ENCODE data around the gene PTPN4.

PTPN4 gene

DNA sequence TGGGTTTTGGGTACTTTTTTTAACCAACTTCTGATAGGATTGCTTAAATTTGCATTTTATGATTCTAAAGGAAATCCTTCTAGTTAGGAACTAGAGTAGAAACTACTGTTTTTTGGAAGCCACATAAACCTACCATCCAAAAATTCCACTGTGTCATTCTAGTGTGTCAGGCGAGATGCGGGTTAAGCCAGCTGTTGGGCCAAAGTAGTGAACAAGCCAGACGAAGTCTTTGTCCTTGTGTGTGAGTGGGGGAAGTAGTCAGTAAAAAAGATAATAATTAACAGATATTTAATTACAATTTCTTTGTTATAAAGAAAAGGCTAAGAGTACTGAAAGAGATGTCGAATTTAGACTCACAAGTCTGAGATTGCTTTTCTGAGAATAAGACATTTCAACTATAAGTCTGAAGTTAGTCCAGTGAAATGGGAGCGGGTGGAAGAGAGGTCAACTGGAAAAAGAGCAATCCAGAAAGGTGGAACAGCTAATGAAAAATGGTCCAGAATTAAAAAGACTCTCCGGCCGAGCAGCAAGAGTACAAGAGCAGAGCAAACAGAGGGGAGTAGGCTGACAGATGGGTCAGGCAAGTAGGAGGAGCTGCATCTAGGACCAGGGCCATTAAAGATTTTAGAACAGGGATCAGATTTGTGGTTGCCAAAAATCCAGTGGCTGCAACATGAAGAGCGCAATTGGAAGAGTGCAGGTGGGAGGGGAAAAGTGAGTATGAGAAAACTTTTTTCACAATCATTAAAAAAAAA is 254.7 kb downstream of the PTPN4 start:
- Histone ChIP-seq H3K4me2 (ENCODE audit: low read depth, low read length, poor library complexity, severe bottlenecking) (peak overlapping the region; percentile 68), H3K4me3 (ENCODE audit: low read length, poor library complexity, severe bottlenecking) (peak overlapping the region; percentile 87), H3F3A (ENCODE audit: low read depth) (no peaks in the 10 kb centered on the region), H2AFZ (ENCODE audit: low read length) (no peak overlapping the region), H4K20me1 (ENCODE audit: insufficient read depth, low read length, poor library complexity, severe bottlenecking) (peaks cover 9% of the 10 kb centered on the region), H3K79me2 (ENCODE audit: insufficient read depth, low read length) (peaks cover 14% of the 10 kb centered on the region), H3K27me3 (ENCODE audit: insufficient read depth, low read length, poor library complexity, severe bottlenecking) (no peaks in the 10 kb centered on the region), H3K9me3 (ENCODE audit: insufficient read depth, low read depth, low read length) (no peaks in the 10 kb centered on the region), H3K9ac (ENCODE audit: low read depth, low read length, poor library complexity, severe bottlenecking) (no peak overlapping the region), H3K9me2 (replicated peaks; ENCODE audit: low read depth, low read length) (no peaks in the 10 kb centered on the region), H3K36me3 (ENCODE audit: insufficient read depth, low read length) (no peaks in the 10 kb centered on the region), H3K4me1 (ENCODE audit: insufficient read depth, low read length, poor library complexity, severe bottlenecking) (peaks cover 11% of the 10 kb centered on the region)
- TF ChIP-seq, protein P1, sequence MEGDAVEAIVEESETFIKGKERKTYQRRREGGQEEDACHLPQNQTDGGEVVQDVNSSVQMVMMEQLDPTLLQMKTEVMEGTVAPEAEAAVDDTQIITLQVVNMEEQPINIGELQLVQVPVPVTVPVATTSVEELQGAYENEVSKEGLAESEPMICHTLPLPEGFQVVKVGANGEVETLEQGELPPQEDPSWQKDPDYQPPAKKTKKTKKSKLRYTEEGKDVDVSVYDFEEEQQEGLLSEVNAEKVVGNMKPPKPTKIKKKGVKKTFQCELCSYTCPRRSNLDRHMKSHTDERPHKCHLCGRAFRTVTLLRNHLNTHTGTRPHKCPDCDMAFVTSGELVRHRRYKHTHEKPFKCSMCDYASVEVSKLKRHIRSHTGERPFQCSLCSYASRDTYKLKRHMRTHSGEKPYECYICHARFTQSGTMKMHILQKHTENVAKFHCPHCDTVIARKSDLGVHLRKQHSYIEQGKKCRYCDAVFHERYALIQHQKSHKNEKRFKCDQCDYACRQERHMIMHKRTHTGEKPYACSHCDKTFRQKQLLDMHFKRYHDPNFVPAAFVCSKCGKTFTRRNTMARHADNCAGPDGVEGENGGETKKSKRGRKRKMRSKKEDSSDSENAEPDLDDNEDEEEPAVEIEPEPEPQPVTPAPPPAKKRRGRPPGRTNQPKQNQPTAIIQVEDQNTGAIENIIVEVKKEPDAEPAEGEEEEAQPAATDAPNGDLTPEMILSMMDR (conservative IDR thresholded peaks at IDR 0.05; ENCODE audit: low read length) = no peak
- no peak for TF ChIP-seq EZH2phosphoT487 (IDR thresholded peaks at IDR 0.05; ENCODE audit: borderline replicate concordance)

DNA sequence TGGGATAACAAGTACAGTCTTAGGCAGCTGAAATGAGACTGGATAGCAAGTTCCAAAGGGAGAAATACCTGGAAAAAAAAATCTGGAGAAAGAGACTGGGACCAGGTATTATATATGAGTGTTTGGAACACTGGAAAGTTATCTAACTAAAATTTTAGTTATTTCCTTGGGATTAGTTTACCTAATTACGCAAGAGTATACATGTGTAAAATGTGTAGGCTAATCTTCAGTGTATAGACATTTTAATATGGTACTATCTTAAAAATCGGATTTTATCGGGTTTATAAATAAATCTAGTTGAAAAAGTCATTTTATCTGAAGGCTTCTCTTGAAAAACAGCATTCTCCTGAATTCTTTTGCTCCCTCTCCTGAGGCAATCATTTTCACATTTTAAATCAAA is 257.1 kb downstream of the PTPN4 start:
- peaks cover 9% of the 10 kb centered on the region for H4K20me1 ChIP-seq (ENCODE audit: insufficient read depth, low read length, poor library complexity, severe bottlenecking)
- H3K36me3 ChIP-seq (ENCODE audit: insufficient read depth, low read length) = no peaks in the 10 kb centered on the region
- no peaks in the 10 kb centered on the region for H3K9me3 ChIP-seq (ENCODE audit: insufficient read depth, low read depth, low read length)
- no peak overlapping the region for H3K9ac ChIP-seq (ENCODE audit: low read depth, low read length, poor library complexity, severe bottlenecking)
- no peaks in the 10 kb centered on the region for H3K27me3 ChIP-seq (ENCODE audit: insufficient read depth, low read length, poor library complexity, severe bottlenecking)
- H3K9me2 ChIP-seq (replicated peaks; ENCODE audit: low read depth, low read length) = no peaks in the 10 kb centered on the region
- no peak for TF ChIP-seq EZH2phosphoT487 (IDR thresholded peaks at IDR 0.05; ENCODE audit: borderline replicate concordance)
- TF ChIP-seq, protein P1 (conservative IDR thresholded peaks at IDR 0.05; ENCODE audit: low read length) = no peak
- no peak overlapping the region for H2AFZ ChIP-seq (ENCODE audit: low read length)
- H3K79me2 ChIP-seq (ENCODE audit: insufficient read depth, low read length) = peaks cover 14% of the 10 kb centered on the region
- peak overlapping the region; percentile 8 for H3K4me2 ChIP-seq (ENCODE audit: low read depth, low read length, poor library complexity, severe bottlenecking)
- H3K4me3 ChIP-seq (ENCODE audit: low read length, poor library complexity, severe bottlenecking) = no peak overlapping the region
- H3F3A ChIP-seq (ENCODE audit: low read depth) = no peaks in the 10 kb centered on the region
- peaks cover 11% of the 10 kb centered on the region for H3K4me1 ChIP-seq (ENCODE audit: insufficient read depth, low read length, poor library complexity, severe bottlenecking)

DNA sequence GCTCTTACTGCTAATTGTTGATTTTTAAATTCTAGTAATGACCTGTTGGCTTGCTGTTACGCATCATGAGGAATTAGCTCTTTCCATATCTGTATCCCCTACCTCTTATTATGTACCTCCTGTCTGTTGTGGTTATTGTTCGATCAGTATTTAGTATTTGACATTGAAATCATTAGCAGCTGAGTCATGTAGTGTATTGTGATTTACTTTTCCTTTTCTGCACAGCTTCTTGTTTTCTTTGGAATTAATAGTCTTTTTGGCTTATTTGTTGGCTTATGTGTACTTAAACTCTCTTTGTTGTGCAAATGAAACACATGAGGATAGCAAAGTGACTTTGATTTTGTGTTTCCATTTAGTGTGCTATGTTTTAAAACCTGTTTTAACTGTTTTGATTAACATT is 257.5 kb downstream of the PTPN4 start:
- Histone ChIP-seq H3K79me2 (ENCODE audit: insufficient read depth, low read length) (peaks cover 14% of the 10 kb centered on the region), H3K9ac (ENCODE audit: low read depth, low read length, poor library complexity, severe bottlenecking) (no peak overlapping the region), H3K27me3 (ENCODE audit: insufficient read depth, low read length, poor library complexity, severe bottlenecking) (no peaks in the 10 kb centered on the region), H3K4me3 (ENCODE audit: low read length, poor library complexity, severe bottlenecking) (no peak overlapping the region), H3K9me3 (ENCODE audit: insufficient read depth, low read depth, low read length) (no peaks in the 10 kb centered on the region), H3K9me2 (replicated peaks; ENCODE audit: low read depth, low read length) (no peaks in the 10 kb centered on the region), H3K4me1 (ENCODE audit: insufficient read depth, low read length, poor library complexity, severe bottlenecking) (peaks cover 10% of the 10 kb centered on the region), H2AFZ (ENCODE audit: low read length) (no peak overlapping the region), H4K20me1 (ENCODE audit: insufficient read depth, low read length, poor library complexity, severe bottlenecking) (peaks cover 9% of the 10 kb centered on the region), H3K4me2 (ENCODE audit: low read depth, low read length, poor library complexity, severe bottlenecking) (peak overlapping the region; percentile 8), H3F3A (ENCODE audit: low read depth) (no peaks in the 10 kb centered on the region), H3K36me3 (ENCODE audit: insufficient read depth, low read length) (no peaks in the 10 kb centered on the region)
- TF ChIP-seq, protein P1 (conservative IDR thresholded peaks at IDR 0.05; ENCODE audit: low read length) = no peak
- TF ChIP-seq EZH2phosphoT487 (IDR thresholded peaks at IDR 0.05; ENCODE audit: borderline replicate concordance) = no peak

Measured in Loucy (cell line).